H1 (cell line): ENCODE data around the gene CCNI. TPM values are rescaled to one million over a fixed set of nuclear protein-coding genes. Genes with fewer than 3 reads are reported as not detected.

ENCODE experiments used
- CTCF ChIA-PET: fragments of 300-600 bp; sonication (Branson Sonifier 250); formaldehyde crosslinking; loops from one replicate; lab custom pipeline; 2021; ENCODE audit not compliant: partially characterized antibody; lab: Charles Lee
- POLR2A ChIA-PET: fragments of 300-600 bp; sonication (Branson Sonifier 250); formaldehyde crosslinking; loops from one replicate; lab custom pipeline; 2021; ENCODE audit warnings: inconsistent platforms; ENCODE audit not compliant: partially characterized antibody; lab: Charles Lee
- DNase-seq, 2 experiments: peaks; one replicate each; pipeline versions ENCODE4 v3.0.0 to v3.0.0-alpha.2; 2010 to 2022; ENCODE audit warnings: low spot score in 2 of 2, low read depth in 1 of 2, mixed read lengths in 1 of 2
- FAIRE-seq: peaks from 2 replicates; lab custom pipeline; 2011; peaks lifted over from hg19 to GRCh38; lab: Jason Lieb, UNC
- H2AFZ ChIP-seq: 2 replicates; pipeline ENCODE4 v1.8.1; 2012; ENCODE audit warnings: low read length, inconsistent platforms
- H2AK5ac ChIP-seq: 2 replicates; pipeline ENCODE4 v1.6.1; 2013; ENCODE audit warnings: low read depth, low read length
- H2BK120ac ChIP-seq: replicated peaks from 2 replicates; pipeline ENCODE3; 2013; ENCODE audit warnings: low read depth, low read length, inconsistent platforms
- H2BK12ac ChIP-seq: 2 replicates; pipeline ENCODE4 v1.6.1; 2013; ENCODE audit warnings: low read depth, low read length
- H2BK15ac ChIP-seq: 2 replicates; pipeline ENCODE4 v1.6.1; 2013; ENCODE audit warnings: low read length
- H2BK20ac ChIP-seq: 2 replicates; pipeline ENCODE4 v1.6.1; 2013; ENCODE audit warnings: low read length
- H2BK5ac ChIP-seq: 2 replicates; pipeline ENCODE4 v1.6.1; 2013; ENCODE audit warnings: low read depth, low read length
- H3K14ac ChIP-seq: 2 replicates; pipeline ENCODE4 v1.6.1; 2013; ENCODE audit warnings: inconsistent platforms; ENCODE audit not compliant: insufficient read length
- H3K18ac ChIP-seq: 2 replicates; pipeline ENCODE4 v1.6.1; 2013; ENCODE audit warnings: low read length; ENCODE audit errors: extremely low read depth
- H3K23ac ChIP-seq: 2 replicates; pipeline ENCODE4 v1.6.1; 2013; ENCODE audit warnings: inconsistent platforms; ENCODE audit not compliant: insufficient read length
- H3K23me2 ChIP-seq: 2 replicates; pipeline ENCODE4 v1.6.1; 2013; ENCODE audit warnings: low read depth, low read length
- H3K27ac ChIP-seq: 2 replicates; pipeline ENCODE4 v1.6.1; 2011; ENCODE audit warnings: low read depth, low read length, inconsistent platforms
- H3K27me3 ChIP-seq, 4 experiments: replicated peaks in 1 of 4; 1 replicate in 1 of 4; 2 replicates in 3 of 4; pipeline versions ENCODE4 v1.6.1 to v1.8.1; 2011 to 2013; ENCODE audit warnings: low read length in 3 of 4, mild to moderate bottlenecking in 3 of 4, inconsistent platforms in 2 of 4, mixed read lengths in 2 of 4, moderate library complexity in 1 of 4; ENCODE audit not compliant: control insufficient read depth in 3 of 4, insufficient read depth in 3 of 4; ENCODE audit errors: extremely low read depth in 1 of 4
- H3K36me3 ChIP-seq, 4 experiments: 2 replicates each; pipeline versions ENCODE4 v1.6.1 to v1.8.1; 2011 to 2013; ENCODE audit warnings: mild to moderate bottlenecking in 4 of 4, low read length in 3 of 4, moderate library complexity in 2 of 4, control low read depth in 1 of 4, inconsistent platforms in 1 of 4; ENCODE audit not compliant: insufficient read depth in 4 of 4, control insufficient read depth in 2 of 4
- H3K4ac ChIP-seq: replicated peaks from 2 replicates; pipeline ENCODE3; 2013; ENCODE audit warnings: low read length, low read depth, mixed read lengths, inconsistent platforms; ENCODE audit not compliant: insufficient read length
- H3K4me1 ChIP-seq, 4 experiments: replicated peaks in 1 of 4; 1 replicate in 1 of 4; 2 replicates in 3 of 4; pipeline versions ENCODE4 v1.6.1 to v1.8.1; 2011 to 2013; ENCODE audit warnings: low read length in 3 of 4, inconsistent platforms in 2 of 4, mixed read lengths in 1 of 4; ENCODE audit not compliant: insufficient read depth in 4 of 4, control insufficient read depth in 3 of 4
- H3K4me2 ChIP-seq, 2 experiments: 2 replicates each; pipeline versions ENCODE4 v1.6.1 to v1.8.1; 2011 to 2013; ENCODE audit warnings: low read depth in 2 of 2, low read length in 2 of 2, control low read depth in 1 of 2, inconsistent platforms in 1 of 2, mild to moderate bottlenecking in 1 of 2; ENCODE audit not compliant: insufficient read depth in 1 of 2
- H3K4me3 ChIP-seq, 4 experiments: fragments of 200-600, 300-600 bp in 1 of 4; sonication (generic), shearing (Covaris generic), sonication (Bioruptor Twin) in 1 of 4; 2 replicates each; pipeline versions ENCODE4 v1.5.1 to v1.8.1; 2011 to 2016; ENCODE audit warnings: low read length in 4 of 4, low read depth in 3 of 4, control low read depth in 2 of 4, inconsistent platforms in 2 of 4, mild to moderate bottlenecking in 2 of 4, mixed read lengths in 1 of 4, moderate library complexity in 1 of 4; ENCODE audit not compliant: insufficient read depth in 2 of 4; ENCODE audit errors: extremely low read depth in 1 of 4
- H3K56ac ChIP-seq: replicated peaks from 2 replicates; pipeline ENCODE3; 2013; ENCODE audit warnings: low read depth, mild to moderate bottlenecking, mixed read lengths, low read length, inconsistent platforms; ENCODE audit not compliant: insufficient read length
- H3K79me1 ChIP-seq: 2 replicates; pipeline ENCODE4 v1.6.1; 2013; ENCODE audit warnings: low read depth, low read length, control low read depth
- H3K79me2 ChIP-seq, 2 experiments: 2 replicates each; pipeline versions ENCODE4 v1.6.1 to v1.8.1; 2012 to 2013; ENCODE audit warnings: low read length in 2 of 2, mild to moderate bottlenecking in 2 of 2, inconsistent platforms in 1 of 2; ENCODE audit not compliant: insufficient read depth in 2 of 2, control insufficient read depth in 1 of 2
- H3K9ac ChIP-seq, 4 experiments: replicated peaks in 1 of 4; 1 replicate in 1 of 4; 2 replicates in 3 of 4; pipeline versions ENCODE4 v1.6.1 to v1.8.1; 2011 to 2013; ENCODE audit warnings: low read depth in 3 of 4, low read length in 3 of 4, control low read depth in 2 of 4, mild to moderate bottlenecking in 2 of 4, moderate library complexity in 2 of 4, inconsistent platforms in 1 of 4; ENCODE audit errors: extremely low read depth in 1 of 4
- H3K9me3 ChIP-seq, 2 experiments: 2 replicates each; pipeline versions ENCODE4 v1.6.1 to v1.8.1; 2012 to 2013; ENCODE audit warnings: mild to moderate bottlenecking in 2 of 2, moderate library complexity in 2 of 2, control low read depth in 1 of 2, inconsistent platforms in 1 of 2, low read depth in 1 of 2, low read length in 1 of 2, mixed read lengths in 1 of 2; ENCODE audit not compliant: insufficient read depth in 2 of 2
- H4K20me1 ChIP-seq, 2 experiments: replicated peaks in 1 of 2; 2 replicates each; pipeline versions ENCODE3 to v1.8.1; 2011 to 2013; ENCODE audit warnings: inconsistent platforms in 2 of 2, low read length in 2 of 2, mild to moderate bottlenecking in 1 of 2; ENCODE audit not compliant: insufficient read depth in 2 of 2, control insufficient read depth in 1 of 2
- H4K5ac ChIP-seq: 2 replicates; pipeline ENCODE4 v1.6.1; 2013; ENCODE audit warnings: low read length, low read depth, mixed read lengths, inconsistent platforms; ENCODE audit not compliant: insufficient read length
- H4K8ac ChIP-seq: 2 replicates; pipeline ENCODE4 v1.8.0; 2013; ENCODE audit warnings: mild to moderate bottlenecking, moderate library complexity, low read length, inconsistent platforms; ENCODE audit not compliant: insufficient read depth; ENCODE audit errors: extremely low read depth
- H4K91ac ChIP-seq: replicated peaks from 2 replicates; pipeline ENCODE3; 2013; ENCODE audit warnings: low read length, mixed read lengths, inconsistent platforms; ENCODE audit not compliant: insufficient read length
- CHD2 ChIP-seq: IDR thresholded peaks from 2 replicates; pipeline ENCODE4 v1.6.1; 2012; ENCODE audit warnings: low read length, improper control_type of control experiment
- EGR1 ChIP-seq: IDR thresholded peaks from 2 replicates; pipeline ENCODE4 v1.6.1; 2011; ENCODE audit warnings: low read depth, low read length, borderline replicate concordance
- KDM1A ChIP-seq: fragments of 200-600, 300-600 bp; sonication (generic); IDR thresholded peaks from 2 replicates; pipeline ENCODE4 v1.7.1; 2016; ENCODE audit warnings: mild to moderate bottlenecking, low read length, borderline replicate concordance
- PHF8 ChIP-seq: fragments of 200-600 bp; sonication (generic); conservative IDR thresholded peaks from 2 replicates; pipeline ENCODE4 v1.7.1; 2012; ENCODE audit warnings: low read depth, mild to moderate bottlenecking, inconsistent platforms, low read length, moderate library complexity
- POU5F1 ChIP-seq: IDR thresholded peaks from 2 replicates; pipeline ENCODE4 v1.6.1; 2011; ENCODE audit warnings: low read depth, mild to moderate bottlenecking, low read length, moderate library complexity
- SIRT6 ChIP-seq: IDR thresholded peaks from one replicate; pipeline ENCODE4 v1.7.1; 2012; ENCODE audit warnings: low read length, inconsistent platforms
- SP1 ChIP-seq: IDR thresholded peaks from 2 replicates; pipeline ENCODE4 v1.6.1; 2011; ENCODE audit warnings: low read depth, low read length
- SRF ChIP-seq: IDR thresholded peaks from 2 replicates; pipeline ENCODE4 v1.6.1; 2011; ENCODE audit warnings: mild to moderate bottlenecking, low read depth, low read length, moderate library complexity
- WGBS, 2 experiments: shearing (Covaris generic) in 1 of 2; methylation state at CpG; one replicate each; pipeline versions ENCODE4 v1.1.6 to v1.1.7; 2013 to 2015; ENCODE audit warnings: low lambda C conversion rate in 2 of 2, mixed read lengths in 2 of 2, inconsistent platforms in 1 of 2, low coverage in 1 of 2, missing lambda C conversion rate in 1 of 2; ENCODE audit not compliant: insufficient replicate concordance in 2 of 2, insufficient coverage in 1 of 2, insufficient read length in 1 of 2; ENCODE audit errors: extremely low coverage in 1 of 2, missing lambda C conversion rate in 1 of 2; 5-methylcytosine and 5-hydroxymethylcytosine counted together
- polyA plus RNA-seq, 7 experiments: library from polyadenylated mRNA; depleted of rRNA in 3 of 7; stranded (reverse) in 5 of 7; unstranded in 2 of 7; fragments of >200 nt in 5 of 7; fragments of 200-250 nt in 2 of 7; gene quantifications; 1 replicate in 5 of 7; 2 replicates in 1 of 7; 4 replicates in 1 of 7; pipeline versions ENCODE4 v1.2.1 to v1.2.3, GENCODE V29; 2011 to 2013; ENCODE audit warnings: missing spikeins in 2 of 7, mixed read lengths in 2 of 7
- total RNA-seq: library from RNA; stranded (reverse); fragmentation: NEBNext Ultra II Directional; extraction: Animal tissue kit (Norgen Biotek cat#: 25700); gene quantifications from 2 replicates; pipeline ENCODE4 v1.2.1, GENCODE V29; 2021

CCNI gene
- total and polyA plus RNA-seq, 2 of the 8 experiments (the other 6 are each of a cell fraction or from before 2014, with no cell fraction given), result 97.8 to 234 TPM

- CTCF ChIA-PET, result interaction anchor here (0.7 to 6.4 kb wide), 17 partner anchors 12 to 109 kb away, joined by 3 to 73 read pairs (median 10); partner anchors contain the start of gene CCNG2
- POLR2A ChIA-PET, result interaction anchor here (1.6 kb wide), 1 partner anchor 64 kb away, joined by 7 read pairs; no protein-coding TSS in a partner anchor
- no peak for TF ChIP-seq KDM1A
- TF ChIP-seq SRF, result no peak
- no peak for TF ChIP-seq SP1
- TF ChIP-seq EGR1, result no peak
- no peak for TF ChIP-seq POU5F1
- TF ChIP-seq PHF8, result no peak
- TF ChIP-seq CHD2, result no peak
- no peak for TF ChIP-seq SIRT6
Measured at GRCh38 chr4:77094496-77094895, 18.7 kb upstream of the CCNI start.

More at GRCh38 chr4:77094496-77094895, 18.7 kb upstream of the CCNI start:
- no peak overlapping the region for H3K23ac ChIP-seq
- no peak overlapping the region for H2BK5ac ChIP-seq
- no peak overlapping the region for H2AFZ ChIP-seq
- H4K8ac ChIP-seq, result no peak overlapping the region
- H2BK15ac ChIP-seq, result no peak overlapping the region
- H3K79me2 ChIP-seq, result no peaks in the 10 kb centered on the region
- no peaks in the 10 kb centered on the region for H3K36me3 ChIP-seq
- no peaks in the 10 kb centered on the region for H3K23me2 ChIP-seq
- DNase-seq (no peak), FAIRE-seq (no peak)
- no peak overlapping the region for H4K5ac ChIP-seq
- no peaks in the 10 kb centered on the region for H3K79me1 ChIP-seq
- H3K27ac ChIP-seq, result no peak overlapping the region
- no peak overlapping the region for H2AK5ac ChIP-seq
- H3K9ac ChIP-seq, result no peak overlapping the region
- no peaks in the 10 kb centered on the region for H3K4me1 ChIP-seq
- H3K18ac ChIP-seq, result no peak overlapping the region
- no peaks in the 10 kb centered on the region for H4K20me1 ChIP-seq
- H3K9me3 ChIP-seq, result no peaks in the 10 kb centered on the region
- H2BK120ac ChIP-seq, result no peak overlapping the region
- no peak overlapping the region for H3K56ac ChIP-seq
- 91% methylated on average over 3 of the region's 3 CpGs; no CpG with 5 or more reads in 1 of the 2 experiments for WGBS, 2 experiments
- H4K91ac ChIP-seq, result no peak overlapping the region
- no peak overlapping the region for H3K4me3 ChIP-seq
- H3K27me3 ChIP-seq, result no peaks in the 10 kb centered on the region
- H3K4ac ChIP-seq, result no peak overlapping the region
- H3K4me2 ChIP-seq, result no peak overlapping the region
- H3K14ac ChIP-seq, result no peak overlapping the region
- H2BK12ac ChIP-seq, result no peak overlapping the region
- H2BK20ac ChIP-seq, result no peak overlapping the region
